ENCODE results near the gene RETREG2. TPM values are rescaled to one million over a fixed set of nuclear protein-coding genes. Genes with fewer than 3 reads are reported as not detected.

Gene RETREG2
- polyA plus RNA-seq, 1 donor from 2014 or later = 156 TPM

DNA sequence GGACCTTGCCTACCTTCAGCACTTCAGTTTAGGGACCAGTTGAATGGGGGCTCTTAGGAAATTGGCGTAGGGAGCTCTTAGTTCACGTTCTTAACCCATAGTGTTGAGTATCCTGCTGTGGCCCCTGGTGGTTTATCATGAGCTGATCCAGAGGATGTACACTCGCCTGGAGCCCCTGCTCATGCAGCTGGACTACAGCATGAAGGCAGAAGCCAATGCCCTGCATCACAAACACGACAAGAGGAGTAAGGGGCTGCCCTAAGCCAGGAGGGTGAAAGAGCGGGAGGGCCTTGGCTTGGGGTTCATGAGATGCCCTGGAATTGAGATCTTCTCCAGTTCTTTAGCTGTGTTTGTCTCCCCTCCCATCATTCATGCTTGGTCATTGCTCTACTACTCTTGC, 2.9 kb downstream of the RETREG2 start:
- Histone ChIP-seq H3K9ac (ENCODE audit: low read length) (no peak overlapping the region), H3K9me2 (ENCODE audit: insufficient read depth, low read length) (no peaks in the 10 kb centered on the region), H3K9me3 (ENCODE audit: low read length) (no peaks in the 10 kb centered on the region), H3K4me3 (ENCODE audit: low read length) (no peak overlapping the region), H3K79me2 (replicated peaks; ENCODE audit: insufficient read depth, low read length) (peaks cover 16% of the 10 kb centered on the region), H3K36me3 (ENCODE audit: insufficient read depth, low read length) (peaks cover 6% of the 10 kb centered on the region), H3F3A (ENCODE audit: insufficient read depth, low read length, poor library complexity, severe bottlenecking) (peaks cover 3% of the 10 kb centered on the region), H3K27me3 (ENCODE audit: insufficient read depth, low read depth, low read length) (no peaks in the 10 kb centered on the region), H4K20me1 (ENCODE audit: insufficient read depth) (no peaks in the 10 kb centered on the region), H2AFZ (ENCODE audit: low read depth, low read length) (no peak overlapping the region), H3K4me2 (ENCODE audit: low read length) (no peak overlapping the region), H3K27ac (ENCODE audit: low read length) (no peak overlapping the region)
- TF ChIP-seq RAD21 (conservative IDR thresholded peaks at IDR 0.05) (no peak), EP300 (conservative IDR thresholded peaks at IDR 0.05; ENCODE audit: poor library complexity, severe bottlenecking) (no peak), POLR2AphosphoS5 (IDR thresholded peaks at IDR 0.05) (no peak), TAF1 (IDR thresholded peaks at IDR 0.05; ENCODE audit: low read depth) (no peak), EZH2 (IDR thresholded peaks at IDR 0.05; ENCODE audit: borderline replicate concordance, insufficient read depth, low read length, poor library complexity, severe bottlenecking) (no peak), SMC3 (conservative IDR thresholded peaks at IDR 0.05; ENCODE audit: poor library complexity) (no peak), MXI1 (conservative IDR thresholded peaks at IDR 0.05; ENCODE audit: poor library complexity, severe bottlenecking) (no peak)
- TF ChIP-seq, protein P1, sequence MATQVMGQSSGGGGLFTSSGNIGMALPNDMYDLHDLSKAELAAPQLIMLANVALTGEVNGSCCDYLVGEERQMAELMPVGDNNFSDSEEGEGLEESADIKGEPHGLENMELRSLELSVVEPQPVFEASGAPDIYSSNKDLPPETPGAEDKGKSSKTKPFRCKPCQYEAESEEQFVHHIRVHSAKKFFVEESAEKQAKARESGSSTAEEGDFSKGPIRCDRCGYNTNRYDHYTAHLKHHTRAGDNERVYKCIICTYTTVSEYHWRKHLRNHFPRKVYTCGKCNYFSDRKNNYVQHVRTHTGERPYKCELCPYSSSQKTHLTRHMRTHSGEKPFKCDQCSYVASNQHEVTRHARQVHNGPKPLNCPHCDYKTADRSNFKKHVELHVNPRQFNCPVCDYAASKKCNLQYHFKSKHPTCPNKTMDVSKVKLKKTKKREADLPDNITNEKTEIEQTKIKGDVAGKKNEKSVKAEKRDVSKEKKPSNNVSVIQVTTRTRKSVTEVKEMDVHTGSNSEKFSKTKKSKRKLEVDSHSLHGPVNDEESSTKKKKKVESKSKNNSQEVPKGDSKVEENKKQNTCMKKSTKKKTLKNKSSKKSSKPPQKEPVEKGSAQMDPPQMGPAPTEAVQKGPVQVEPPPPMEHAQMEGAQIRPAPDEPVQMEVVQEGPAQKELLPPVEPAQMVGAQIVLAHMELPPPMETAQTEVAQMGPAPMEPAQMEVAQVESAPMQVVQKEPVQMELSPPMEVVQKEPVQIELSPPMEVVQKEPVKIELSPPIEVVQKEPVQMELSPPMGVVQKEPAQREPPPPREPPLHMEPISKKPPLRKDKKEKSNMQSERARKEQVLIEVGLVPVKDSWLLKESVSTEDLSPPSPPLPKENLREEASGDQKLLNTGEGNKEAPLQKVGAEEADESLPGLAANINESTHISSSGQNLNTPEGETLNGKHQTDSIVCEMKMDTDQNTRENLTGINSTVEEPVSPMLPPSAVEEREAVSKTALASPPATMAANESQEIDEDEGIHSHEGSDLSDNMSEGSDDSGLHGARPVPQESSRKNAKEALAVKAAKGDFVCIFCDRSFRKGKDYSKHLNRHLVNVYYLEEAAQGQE (IDR thresholded peaks at IDR 0.05; ENCODE audit: borderline replicate concordance) = no peak
- TF ChIP-seq, protein P2, sequence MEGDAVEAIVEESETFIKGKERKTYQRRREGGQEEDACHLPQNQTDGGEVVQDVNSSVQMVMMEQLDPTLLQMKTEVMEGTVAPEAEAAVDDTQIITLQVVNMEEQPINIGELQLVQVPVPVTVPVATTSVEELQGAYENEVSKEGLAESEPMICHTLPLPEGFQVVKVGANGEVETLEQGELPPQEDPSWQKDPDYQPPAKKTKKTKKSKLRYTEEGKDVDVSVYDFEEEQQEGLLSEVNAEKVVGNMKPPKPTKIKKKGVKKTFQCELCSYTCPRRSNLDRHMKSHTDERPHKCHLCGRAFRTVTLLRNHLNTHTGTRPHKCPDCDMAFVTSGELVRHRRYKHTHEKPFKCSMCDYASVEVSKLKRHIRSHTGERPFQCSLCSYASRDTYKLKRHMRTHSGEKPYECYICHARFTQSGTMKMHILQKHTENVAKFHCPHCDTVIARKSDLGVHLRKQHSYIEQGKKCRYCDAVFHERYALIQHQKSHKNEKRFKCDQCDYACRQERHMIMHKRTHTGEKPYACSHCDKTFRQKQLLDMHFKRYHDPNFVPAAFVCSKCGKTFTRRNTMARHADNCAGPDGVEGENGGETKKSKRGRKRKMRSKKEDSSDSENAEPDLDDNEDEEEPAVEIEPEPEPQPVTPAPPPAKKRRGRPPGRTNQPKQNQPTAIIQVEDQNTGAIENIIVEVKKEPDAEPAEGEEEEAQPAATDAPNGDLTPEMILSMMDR (IDR thresholded peaks at IDR 0.05; ENCODE audit: poor library complexity, severe bottlenecking) = no peak

DNA sequence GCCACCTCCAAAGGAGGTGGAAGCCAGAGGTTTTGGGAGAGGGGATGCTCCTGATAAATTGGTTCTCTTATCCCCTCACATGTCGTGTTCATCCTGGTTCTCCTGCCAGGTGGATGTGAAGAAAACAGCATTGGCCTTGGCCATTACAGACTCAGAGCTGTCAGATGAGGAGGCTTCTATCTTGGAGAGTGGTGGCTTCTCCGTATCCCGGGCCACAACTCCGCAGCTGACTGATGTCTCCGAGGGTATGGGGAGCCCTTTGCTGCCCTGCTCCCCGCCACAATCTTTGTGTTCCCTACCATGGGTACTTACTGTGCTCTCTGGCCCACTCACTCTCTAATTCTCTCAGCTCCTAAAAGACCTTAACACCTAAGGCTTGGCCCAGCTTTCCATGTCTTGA, 3.5 kb downstream of the RETREG2 start:
- Histone ChIP-seq H3K9me3 (ENCODE audit: low read length) (no peaks in the 10 kb centered on the region), H3K27me3 (ENCODE audit: insufficient read depth, low read depth, low read length) (no peaks in the 10 kb centered on the region), H3K4me3 (ENCODE audit: low read length) (no peak overlapping the region), H3F3A (ENCODE audit: insufficient read depth, low read length, poor library complexity, severe bottlenecking) (peaks cover 3% of the 10 kb centered on the region), H3K4me2 (ENCODE audit: low read length) (no peak overlapping the region), H3K27ac (ENCODE audit: low read length) (no peak overlapping the region), H3K79me2 (replicated peaks; ENCODE audit: insufficient read depth, low read length) (peaks cover 14% of the 10 kb centered on the region), H3K36me3 (ENCODE audit: insufficient read depth, low read length) (peaks cover 6% of the 10 kb centered on the region), H2AFZ (ENCODE audit: low read depth, low read length) (no peak overlapping the region), H4K20me1 (ENCODE audit: insufficient read depth) (no peaks in the 10 kb centered on the region), H3K9ac (ENCODE audit: low read length) (no peak overlapping the region), H3K9me2 (ENCODE audit: insufficient read depth, low read length) (no peaks in the 10 kb centered on the region)
- TF ChIP-seq MXI1 (conservative IDR thresholded peaks at IDR 0.05; ENCODE audit: poor library complexity, severe bottlenecking) (no peak), SMC3 (conservative IDR thresholded peaks at IDR 0.05; ENCODE audit: poor library complexity) (no peak), POLR2AphosphoS5 (IDR thresholded peaks at IDR 0.05) (no peak), RAD21 (conservative IDR thresholded peaks at IDR 0.05) (no peak), EP300 (conservative IDR thresholded peaks at IDR 0.05; ENCODE audit: poor library complexity, severe bottlenecking) (no peak), TAF1 (IDR thresholded peaks at IDR 0.05; ENCODE audit: low read depth) (no peak), EZH2 (IDR thresholded peaks at IDR 0.05; ENCODE audit: borderline replicate concordance, insufficient read depth, low read length, poor library complexity, severe bottlenecking) (no peak)
- TF ChIP-seq, protein P1 (IDR thresholded peaks at IDR 0.05; ENCODE audit: borderline replicate concordance) = no peak
- TF ChIP-seq, protein P2 (IDR thresholded peaks at IDR 0.05; ENCODE audit: poor library complexity, severe bottlenecking) = no peak
